IPS-18c (cell line): Measurements from ENCODE around the gene ZCCHC18.

ENCODE experiments used
- H3K4me3 ChIP-seq: 2 replicates; pipeline ENCODE4 v1.7.0; 2013; ENCODE audit warnings: low read depth, mild to moderate bottlenecking, low read length, moderate library complexity; ENCODE audit not compliant: insufficient read depth
- H3K9me3 ChIP-seq: one replicate; pipeline ENCODE4 v1.6.1; 2013; ENCODE audit warnings: mild to moderate bottlenecking, low read length, moderate library complexity; ENCODE audit not compliant: control insufficient read depth, insufficient read depth

Gene ZCCHC18

GRCh38 chrX:104117759-104118158 lies 5.4 kb downstream of the ZCCHC18 start:
- Histone ChIP-seq H3K9me3 (no peaks in the 10 kb centered on the region), H3K4me3 (no peak overlapping the region)

GRCh38 chrX:104118765-104119164 lies 6.4 kb downstream of the ZCCHC18 start:
- Histone ChIP-seq H3K9me3 (no peaks in the 10 kb centered on the region), H3K4me3 (no peak overlapping the region)

GRCh38 chrX:104122829-104123228 lies 10.5 kb downstream of the ZCCHC18 start:
- H3K9me3 ChIP-seq = no peaks in the 10 kb centered on the region
- H3K4me3 ChIP-seq = no peak overlapping the region

- no peak overlapping the region for H3K4me3 ChIP-seq
- no peaks in the 10 kb centered on the region for H3K9me3 ChIP-seq
Observed at GRCh38 chrX:104126856-104127255, 14.5 kb downstream of the ZCCHC18 start.

- Histone ChIP-seq H3K9me3 (no peaks in the 10 kb centered on the region), H3K4me3 (no peak overlapping the region)
Observed at GRCh38 chrX:104130808-104131207, 18.5 kb downstream of the ZCCHC18 start.

GRCh38 chrX:104134583-104135261 lies 22.4 kb downstream of the ZCCHC18 start:
- Histone ChIP-seq H3K4me3 (no peak overlapping the region), H3K9me3 (no peaks in the 10 kb centered on the region)

- H3K9me3 ChIP-seq = no peaks in the 10 kb centered on the region
- H3K4me3 ChIP-seq = no peak overlapping the region
Observed at GRCh38 chrX:104135677-104136076, 23.4 kb downstream of the ZCCHC18 start.

- Histone ChIP-seq H3K4me3 (no peak overlapping the region), H3K9me3 (no peaks in the 10 kb centered on the region)
Observed at GRCh38 chrX:104136241-104137019, 24.1 kb downstream of the ZCCHC18 start.

GRCh38 chrX:104137496-104137895 lies 25.2 kb downstream of the ZCCHC18 start:
- no peak overlapping the region for H3K4me3 ChIP-seq
- H3K9me3 ChIP-seq = no peaks in the 10 kb centered on the region

- H3K9me3 ChIP-seq = no peaks in the 10 kb centered on the region
- H3K4me3 ChIP-seq = no peak overlapping the region
Observed at GRCh38 chrX:104141087-104141760, 28.9 kb downstream of the ZCCHC18 start.

- H3K9me3 ChIP-seq = no peaks in the 10 kb centered on the region
- H3K4me3 ChIP-seq = no peak overlapping the region
Observed at GRCh38 chrX:104151037-104151436, 38.7 kb downstream of the ZCCHC18 start.

GRCh38 chrX:104156630-104157529 lies 44.6 kb downstream of the ZCCHC18 start, which contains the start of gene SLC25A53:
SLC25A53 (minus strand) TSS chrX:104157009; CDS start chrX:104105257, 51,752 bp downstream.
- peak within 1 kb of the TSS; percentile 49 for H3K4me3 ChIP-seq
- no peaks in the 10 kb centered on the region for H3K9me3 ChIP-seq
